MCF 10A (cell line): ENCODE results near the gene KCTD11. TPM values are rescaled to one million over a fixed set of nuclear protein-coding genes. Genes with fewer than 3 reads are reported as not detected.

Experiments
- BruUV-seq: library from RNA; stranded (reverse); fragments of 400-500 nt; replicated peaks from 2 replicates; lab custom pipeline; 2021; lab: Mats Ljungman, UMichigan
- CTCF ChIA-PET: fragments of 300-600 bp; sonication (Branson Sonifier 250); formaldehyde crosslinking; extraction: SDS; loops from one replicate; lab custom pipeline; 2021; ENCODE audit warnings: antibody characterized with exemption, inconsistent platforms; lab: Yijun Ruan, JAX
- POLR2A ChIA-PET: fragments of 300-600, 350-650 bp; sonication (Branson Sonifier 250); formaldehyde crosslinking; extraction: SDS; loops from one replicate; lab custom pipeline; 2020; ENCODE audit warnings: antibody characterized with exemption, inconsistent platforms; lab: Yijun Ruan, JAX
- DNase-seq: peaks from one replicate; pipeline ENCODE4 v3.0.0-alpha.2; 2018; ENCODE audit not compliant: unreplicated experiment
- H3K27ac Mint-ChIP-seq: one replicate; pipeline ENCODE4 v1.8.0; 2022; ENCODE audit warnings: mild to moderate bottlenecking, low read depth, mixed read lengths; ENCODE audit not compliant: unreplicated experiment
- H3K27me3 Mint-ChIP-seq: one replicate; pipeline ENCODE4 v1.8.0; 2022; ENCODE audit warnings: mixed read lengths; ENCODE audit not compliant: insufficient read depth, unreplicated experiment
- H3K36me3 Mint-ChIP-seq: one replicate; pipeline ENCODE4 v1.8.0; 2022; ENCODE audit warnings: mild to moderate bottlenecking, moderate library complexity, mixed read lengths; ENCODE audit not compliant: insufficient read depth, unreplicated experiment
- H3K4me1 Mint-ChIP-seq: one replicate; pipeline ENCODE4 v1.8.0; 2022; ENCODE audit warnings: mixed read lengths; ENCODE audit not compliant: insufficient read depth, unreplicated experiment
- H3K4me3 Mint-ChIP-seq: one replicate; pipeline ENCODE4 v1.8.0; 2022; ENCODE audit warnings: mild to moderate bottlenecking, moderate library complexity, mixed read lengths; ENCODE audit not compliant: unreplicated experiment
- H3K9me3 Mint-ChIP-seq: one replicate; pipeline ENCODE4 v1.8.0; 2022; ENCODE audit warnings: mixed read lengths; ENCODE audit not compliant: unreplicated experiment
- CTCF ChIP-seq: fragments of 200-600 bp; IDR thresholded peaks from one replicate; pipeline ENCODE4 v1.8.0; 2022; ENCODE audit warnings: antibody characterized with exemption, mild to moderate bottlenecking; ENCODE audit not compliant: unreplicated experiment
- intact Hi-C: fragments of 100-400 bp; cut with micrococcal nuclease; formaldehyde crosslinking; loops from 2 replicates; pipeline ENCODE4 v1.14.1; 2022
- total RNA-seq: library from RNA; stranded (reverse); gene quantifications from 2 replicates; pipeline ENCODE4 v1.2.3, GENCODE V29; 2022

Gene KCTD11
- total RNA-seq, 1 experiment from 2014 or later, result 10.1 TPM

- intact Hi-C loops, result loop anchor here (5.0 kb wide), 1 partner anchor 301 kb away; no protein-coding TSS in a partner anchor
- DNase-seq, result no peak
- peaks cover 22% of the 10 kb centered on the region for H3K36me3 Mint-ChIP-seq
- BruUV-seq, result no TSS peak
- H3K4me1 Mint-ChIP-seq, result peaks cover 5% of the 10 kb centered on the region
- POLR2A ChIA-PET, result interaction anchor here (0.5 to 5.4 kb wide), 9 partner anchors 19 to 212 kb away, joined by 3 to 54 read pairs (median 4); partner anchors contain the start of genes NEURL4, SENP3 and SLC2A4
- no peaks in the 10 kb centered on the region for H3K9me3 Mint-ChIP-seq
- H3K27me3 Mint-ChIP-seq, result no peaks in the 10 kb centered on the region
- CTCF ChIA-PET, result interaction anchor here (0.6 to 1.3 kb wide), 5 partner anchors 14 to 212 kb away, joined by 3 to 4 read pairs (median 3); no protein-coding TSS in a partner anchor
- no peak overlapping the region for H3K4me3 Mint-ChIP-seq
- no peak for TF ChIP-seq CTCF
- H3K27ac Mint-ChIP-seq, result no peak overlapping the region
These were observed 3.3 kb upstream of the KCTD11 start for GRCh38 chr17:7348478-7349242.

GRCh38 chr17:7352503-7352889 lies 534 bp downstream of the KCTD11 start:
- Mint-ChIP-seq H3K27me3 (no peaks in the 10 kb centered on the region), H3K4me3 (peak overlapping the region; percentile 85), H3K4me1 (peaks cover 17% of the 10 kb centered on the region), H3K9me3 (no peaks in the 10 kb centered on the region), H3K27ac (peak overlapping the region; percentile 93), H3K36me3 (peaks cover 24% of the 10 kb centered on the region)
- ChIA-PET POLR2A (interaction anchor here (0.6 to 7.3 kb wide), 9 partner anchors 23 to 335 kb away, joined by 3 to 76 read pairs (median 10); partner anchors contain the start of genes GPS2, NEURL4, TMEM102 and TMEM256), CTCF (interaction anchor here (0.6 to 6.0 kb wide), 5 partner anchors 8 to 161 kb away, joined by 3 to 57 read pairs (median 4); partner anchors contain the start of gene TMEM102)
- TSS peak; percentile 56 for BruUV-seq
- no peak for DNase-seq
- TF ChIP-seq CTCF, result peak; percentile 53
- intact Hi-C loops, result loop anchor here (5.0 to 10.0 kb wide), 2 partner anchors 130 to 332 kb away; partner anchors contain the start of genes POLR2A, SLC35G6, TP53 and WRAP53

GRCh38 chr17:7352910-7353635 lies 1.1 kb downstream of the KCTD11 start:
- H3K27me3 Mint-ChIP-seq, result no peaks in the 10 kb centered on the region
- intact Hi-C loops, result loop anchor here (5.0 to 10.0 kb wide), 2 partner anchors 129 to 332 kb away; partner anchors contain the start of genes POLR2A, SLC35G6, TP53 and WRAP53
- DNase-seq, result no peak
- no peak for TF ChIP-seq CTCF
- CTCF ChIA-PET, result interaction anchor here (0.6 to 6.0 kb wide), 10 partner anchors 9 to 307 kb away, joined by 3 to 57 read pairs (median 4); partner anchors contain the start of gene TMEM102
- POLR2A ChIA-PET, result interaction anchor here (0.7 to 7.3 kb wide), 16 partner anchors 23 to 490 kb away, joined by 3 to 76 read pairs (median 12); partner anchors contain the start of genes CD68, GPS2, NEURL4 and PLSCR3
- BruUV-seq, result no TSS peak
- H3K4me3 Mint-ChIP-seq, result peak overlapping the region; percentile 85
- peaks cover 17% of the 10 kb centered on the region for H3K4me1 Mint-ChIP-seq
- peak overlapping the region; percentile 93 for H3K27ac Mint-ChIP-seq
- H3K9me3 Mint-ChIP-seq, result no peaks in the 10 kb centered on the region
- peaks cover 22% of the 10 kb centered on the region for H3K36me3 Mint-ChIP-seq
